Bronchial epithelial cell (primary cell): ENCODE measurements around the gene NOS1AP. TPM values are rescaled to one million over a fixed set of nuclear protein-coding genes. Genes with fewer than 3 reads are reported as not detected.
"Not testable (repeated sequence)": the region's sequence is repeated elsewhere in the genome, so short reads cannot be mapped to it uniquely, and the experiment has no call there.

Experiments used
- DNase-seq: peaks from one replicate; pipeline ENCODE4 v3.0.0-alpha.2; 2010; ENCODE audit warnings: low read depth
- FAIRE-seq: peaks from 2 replicates; lab custom pipeline; 2011; peaks lifted over from hg19 to GRCh38; lab: Jason Lieb, UNC
- H3K27me3 ChIP-seq: 2 replicates; pipeline ENCODE4 v1.5.1; 2011; ENCODE audit warnings: low read length; ENCODE audit not compliant: control insufficient read depth, insufficient read depth
- H3K36me3 ChIP-seq: 2 replicates; pipeline ENCODE4 v1.5.1; 2011; ENCODE audit warnings: low read length; ENCODE audit not compliant: control insufficient read depth, insufficient read depth
- H3K4me3 ChIP-seq: 2 replicates; pipeline ENCODE4 v1.5.1; 2011; ENCODE audit warnings: mild to moderate bottlenecking, low read depth, low read length, control low read depth
- total RNA-seq: library from RNA; depleted of rRNA; stranded (reverse); fragments of >200 nt; gene quantifications from 2 replicates; pipeline ENCODE4 v1.2.1, GENCODE V29; 2014
- TF ChIP-seq, protein P1 (sequence below): IDR thresholded peaks from 2 replicates; pipeline ENCODE4 v1.5.1; 2011; ENCODE audit warnings: mild to moderate bottlenecking, moderate library complexity, low read length, control low read depth, inconsistent platforms; ENCODE audit not compliant: insufficient read depth, severe bottlenecking

The NOS1AP gene
- total RNA-seq, 1 donor from 2014 or later, result 1.3 TPM

DNA sequence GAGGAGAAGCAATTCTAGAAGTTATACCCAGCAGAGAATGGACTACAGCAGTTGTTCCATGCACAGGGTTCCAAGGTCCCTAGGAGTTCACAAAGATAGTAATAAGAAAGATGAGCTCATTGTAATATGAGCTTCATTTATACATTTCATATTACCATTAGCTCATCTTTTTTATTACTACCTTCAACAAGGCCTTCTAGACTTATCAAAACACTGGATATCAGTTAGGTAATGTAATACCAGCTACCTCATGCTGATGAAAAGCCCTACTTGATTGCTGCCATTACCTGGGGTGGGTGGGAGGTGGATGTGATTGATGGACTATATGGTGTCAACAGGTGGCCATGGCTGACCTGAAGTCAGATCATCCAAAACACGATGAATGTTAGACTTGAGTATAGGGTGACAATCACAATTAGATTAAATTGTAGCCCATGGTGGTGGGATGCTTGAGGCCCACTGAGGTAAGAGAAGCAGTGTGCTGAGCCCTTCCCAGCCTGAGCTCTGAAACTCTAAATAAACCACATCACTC lies 273.0 kb downstream of the NOS1AP start:
- H3K27me3 ChIP-seq, result no peaks in the 10 kb centered on the region
- FAIRE-seq, result no peak
- no peaks in the 10 kb centered on the region for H3K36me3 ChIP-seq
- no peak overlapping the region for H3K4me3 ChIP-seq
- TF ChIP-seq, protein P1, sequence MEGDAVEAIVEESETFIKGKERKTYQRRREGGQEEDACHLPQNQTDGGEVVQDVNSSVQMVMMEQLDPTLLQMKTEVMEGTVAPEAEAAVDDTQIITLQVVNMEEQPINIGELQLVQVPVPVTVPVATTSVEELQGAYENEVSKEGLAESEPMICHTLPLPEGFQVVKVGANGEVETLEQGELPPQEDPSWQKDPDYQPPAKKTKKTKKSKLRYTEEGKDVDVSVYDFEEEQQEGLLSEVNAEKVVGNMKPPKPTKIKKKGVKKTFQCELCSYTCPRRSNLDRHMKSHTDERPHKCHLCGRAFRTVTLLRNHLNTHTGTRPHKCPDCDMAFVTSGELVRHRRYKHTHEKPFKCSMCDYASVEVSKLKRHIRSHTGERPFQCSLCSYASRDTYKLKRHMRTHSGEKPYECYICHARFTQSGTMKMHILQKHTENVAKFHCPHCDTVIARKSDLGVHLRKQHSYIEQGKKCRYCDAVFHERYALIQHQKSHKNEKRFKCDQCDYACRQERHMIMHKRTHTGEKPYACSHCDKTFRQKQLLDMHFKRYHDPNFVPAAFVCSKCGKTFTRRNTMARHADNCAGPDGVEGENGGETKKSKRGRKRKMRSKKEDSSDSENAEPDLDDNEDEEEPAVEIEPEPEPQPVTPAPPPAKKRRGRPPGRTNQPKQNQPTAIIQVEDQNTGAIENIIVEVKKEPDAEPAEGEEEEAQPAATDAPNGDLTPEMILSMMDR, result no peak
- DNase-seq, result no peak

DNA sequence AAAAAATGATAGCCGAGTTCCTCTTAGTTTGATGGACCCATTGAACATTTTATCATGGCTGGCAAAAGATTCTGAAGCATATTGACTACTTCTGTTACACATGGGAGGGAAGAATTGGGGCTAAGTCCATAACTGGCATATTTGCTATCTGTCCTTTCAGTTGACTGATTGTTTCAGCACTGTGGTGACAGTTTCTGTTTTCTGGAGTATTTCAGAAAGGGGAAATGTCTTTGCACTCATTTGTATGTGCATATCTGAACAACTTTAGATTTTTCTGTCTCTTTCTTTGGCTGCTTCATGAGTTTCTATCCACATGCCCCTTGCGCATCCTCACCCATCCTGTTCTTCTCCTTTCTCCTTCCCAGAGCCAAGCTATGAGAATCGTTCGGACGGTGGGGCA lies 274.0 kb downstream of the NOS1AP start:
- no peaks in the 10 kb centered on the region for H3K36me3 ChIP-seq
- H3K27me3 ChIP-seq, result no peaks in the 10 kb centered on the region
- TF ChIP-seq, protein P1, result no peak
- no peak for DNase-seq
- H3K4me3 ChIP-seq, result no peak overlapping the region
- FAIRE-seq, result no peak

DNA sequence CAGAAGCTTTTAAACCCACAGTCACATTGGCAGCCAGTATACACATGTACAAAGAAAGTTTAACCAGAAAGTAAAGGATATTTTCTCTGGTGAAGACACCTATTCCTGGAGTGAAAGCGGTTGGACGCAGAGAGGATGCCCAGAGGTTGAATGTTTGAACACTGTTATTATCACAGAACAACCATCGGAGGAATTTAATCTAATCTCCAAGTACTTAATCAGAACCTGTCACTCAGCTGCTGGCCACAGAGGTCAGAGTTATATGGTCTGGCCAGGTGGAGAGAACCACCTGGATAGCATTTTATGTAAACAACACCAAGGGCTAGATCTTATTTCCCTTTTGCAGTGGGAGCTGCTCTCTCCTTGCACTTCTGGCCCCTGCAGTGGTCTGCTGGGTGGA lies 277.8 kb downstream of the NOS1AP start:
- H3K27me3 ChIP-seq, result no peaks in the 10 kb centered on the region
- FAIRE-seq (no peak), DNase-seq (no peak)
- TF ChIP-seq, protein P1, result no peak
- no peaks in the 10 kb centered on the region for H3K36me3 ChIP-seq
- H3K4me3 ChIP-seq, result no peak overlapping the region

DNA sequence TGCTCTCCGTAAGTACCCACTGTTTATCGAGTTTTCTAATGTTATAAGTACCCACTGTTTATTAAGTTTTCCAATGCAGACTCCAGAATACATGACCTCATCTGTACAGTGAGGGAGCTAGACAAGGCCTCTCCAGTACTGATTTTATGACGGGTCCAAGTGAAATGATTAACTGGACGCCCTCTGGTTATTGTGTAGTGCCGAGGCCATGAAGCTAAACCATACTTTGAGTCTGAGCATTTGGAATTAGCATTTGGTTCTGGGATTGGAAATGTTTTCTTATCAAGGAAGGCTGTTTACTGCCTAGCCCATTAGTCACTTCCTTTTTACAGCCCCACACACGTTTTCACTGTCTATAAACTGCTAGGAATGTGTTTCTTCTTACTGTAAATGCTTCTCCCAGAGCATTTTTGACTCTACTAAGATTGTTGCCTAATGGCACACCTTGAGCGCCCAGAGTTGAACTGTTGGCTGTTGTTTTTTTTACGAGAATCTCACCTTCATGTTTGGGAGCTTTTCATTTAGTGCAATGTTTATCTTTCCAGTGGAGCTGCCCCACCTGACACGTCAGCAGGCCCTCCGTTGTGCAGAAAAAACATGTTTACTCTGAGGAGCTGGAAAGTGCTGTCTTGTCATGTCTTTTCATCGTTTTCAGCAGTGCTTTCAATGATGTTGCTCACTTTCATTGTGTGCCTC lies 280.3 kb downstream of the NOS1AP start:
- DNase-seq, result peak; percentile 89
- no peak for FAIRE-seq
- H3K36me3 ChIP-seq, result no peaks in the 10 kb centered on the region
- no peak overlapping the region for H3K4me3 ChIP-seq
- H3K27me3 ChIP-seq, result no peaks in the 10 kb centered on the region
- TF ChIP-seq, protein P1, result no peak

DNA sequence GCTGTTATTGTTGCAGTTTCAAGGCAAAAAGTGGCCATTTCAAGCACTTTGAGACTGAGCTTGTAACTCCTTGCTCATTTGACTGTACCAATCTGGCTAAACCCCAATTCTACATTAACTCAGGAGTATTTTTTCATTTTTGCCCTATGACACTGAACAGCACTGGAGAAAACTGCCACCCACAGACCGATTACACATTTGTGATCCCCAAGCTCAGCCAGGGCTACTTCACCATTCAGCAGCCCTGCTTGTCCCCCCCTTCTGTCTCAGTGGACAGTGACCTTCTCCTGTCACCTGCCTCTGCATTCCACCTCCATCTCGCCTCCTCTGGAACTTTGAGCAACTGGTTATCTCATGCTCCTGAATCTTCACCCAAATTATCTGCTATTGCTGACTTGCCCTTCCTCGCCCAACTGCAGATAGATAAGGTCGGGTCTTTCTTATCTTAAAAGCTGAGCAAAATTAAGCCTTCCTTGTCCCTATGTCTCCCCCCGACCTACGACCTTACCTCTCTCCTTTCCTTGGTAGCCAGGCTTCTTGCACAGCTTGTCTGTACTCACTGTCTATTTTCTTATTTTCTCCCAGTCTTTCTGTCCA lies 281.9 kb downstream of the NOS1AP start:
- no peak overlapping the region for H3K4me3 ChIP-seq
- TF ChIP-seq, protein P1, result no peak
- H3K36me3 ChIP-seq, result no peaks in the 10 kb centered on the region
- FAIRE-seq, result no peak
- no peaks in the 10 kb centered on the region for H3K27me3 ChIP-seq
- DNase-seq, result no peak

DNA sequence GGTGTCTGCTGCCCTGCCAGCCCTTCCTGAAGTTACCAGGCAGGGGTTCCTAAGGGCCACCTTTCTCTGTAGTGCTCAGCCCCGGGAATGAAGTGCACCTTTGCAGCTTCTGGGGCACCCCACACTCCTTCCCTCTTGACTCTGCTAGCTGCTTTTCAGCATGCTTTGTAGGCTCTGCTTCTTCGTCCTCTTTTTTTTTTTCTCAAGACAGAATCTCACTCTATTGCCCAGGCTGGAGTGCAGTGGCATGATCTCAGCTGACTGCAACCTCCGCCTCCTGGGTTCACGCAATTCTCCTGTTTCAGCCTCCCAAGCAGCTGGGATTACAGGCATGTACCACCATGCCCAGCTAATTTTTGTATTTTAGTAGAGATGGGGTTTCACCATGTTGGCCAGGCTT lies 282.4 kb downstream of the NOS1AP start:
- not testable (repeated sequence) for H3K27me3 ChIP-seq, H3K36me3 ChIP-seq, H3K4me3 ChIP-seq, DNase-seq, FAIRE-seq
